Ovary (tissue), 9 donors: Measurements from ENCODE around the gene PADI2. TPM values are rescaled to one million over a fixed set of nuclear protein-coding genes. Genes with fewer than 3 reads are reported as not detected.

ENCODE experiments used
- DNase-seq, 5 donors: peaks; one replicate each; pipeline ENCODE4 v3.0.0-alpha.2; 2019 to 2020
- H3K27ac ChIP-seq, 2 donors: fragments of 200-600 bp; one replicate each; pipeline versions ENCODE4 v1.5.1 to v1.8.0; 2019 to 2022
- H3K27me3 ChIP-seq: fragments of 200-600 bp; one replicate; pipeline ENCODE4 v1.8.0; 2022
- H3K36me3 ChIP-seq: fragments of 200-600 bp; sonication (generic); one replicate; pipeline ENCODE4 v1.5.1; 2019
- H3K4me1 ChIP-seq: one replicate; pipeline ENCODE4 v1.8.1; 2013; ENCODE audit warnings: mild to moderate bottlenecking, moderate library complexity; ENCODE audit not compliant: insufficient read depth
- H3K4me3 ChIP-seq: fragments of 200-600 bp; sonication (generic); one replicate; pipeline ENCODE4 v1.5.1; 2017
- H3K9me3 ChIP-seq, 2 donors: fragments of 200-600 bp in 1 of 2; sonication (generic) in 1 of 2; one replicate each; pipeline versions ENCODE4 v1.5.1 to v1.8.1; 2013 to 2019; ENCODE audit warnings: mild to moderate bottlenecking in 1 of 2, moderate library complexity in 1 of 2
- CTCF ChIP-seq, 3 donors: fragments of 450-650 bp in 2 of 3; fragments of 200-600 bp in 1 of 3; IDR thresholded peaks; one replicate each; pipeline versions ENCODE4 v1.5.1 to v1.8.0; 2016 to 2022; ENCODE audit warnings: antibody characterized with exemption in 3 of 3, mild to moderate bottlenecking in 1 of 3
- EP300 ChIP-seq: sonication (generic); formaldehyde crosslinking; IDR thresholded peaks from one replicate; pipeline ENCODE4 v1.6.1; 2017; ENCODE audit warnings: antibody characterized with exemption
- POLR2A ChIP-seq: fragments of 450-650 bp; IDR thresholded peaks from one replicate; pipeline ENCODE4 v1.6.1; 2017; ENCODE audit warnings: antibody characterized with exemption, mild to moderate bottlenecking, moderate library complexity
- WGBS, 3 donors: extraction: QIAGEN DNeasy Blood & Tissue Kit in 1 of 3; methylation state at CpG; one replicate each; pipeline versions ENCODE4 v1.1.5 to v1.1.7; 2013 to 2017; 5-methylcytosine and 5-hydroxymethylcytosine counted together
- intact Hi-C, 4 donors: fragments of 100-400 bp; cut with DNase I; formaldehyde crosslinking; loops; one replicate each; pipeline versions ENCODE4 v1.11.0 to v1.15.1; 2022 to 2023
- polyA plus RNA-seq, 2 donors: library from polyadenylated mRNA; stranded (reverse); fragments of 200-250 nt in 1 of 2; fragments of 350-450 nt in 1 of 2; fragmentation: Illumina TruSeq in 1 of 2; extraction: RNeasy Lipid Tissue Mini Kit (QIAGEN cat#74804) in 1 of 2; gene quantifications; one replicate each; pipeline ENCODE4 v1.2.3, GENCODE V29; 2013 to 2014
- total RNA-seq, 7 donors: library from RNA; depleted of rRNA in 2 of 7; stranded (reverse); fragments of >200 nt in 2 of 7; fragmentation: NEBNext Ultra II Directional in 3 of 7; extraction: Animal tissue kit (Norgen Biotek cat#: 25700) in 3 of 7; gene quantifications; one replicate each; pipeline versions ENCODE4 v1.1.0 to v1.2.4, GENCODE V29; 2016 to 2023
- donor health status: DM: no; HTN: no; CAD: no; lungs with moderate emphysema.
- donor health status: DM: no; HTN: no; CAD: no.
- donor health status: Bipolar disorder and iron deficiency.
- donor health status: DM: yes; HTN: yes; CAD: no.
- donor health status: DM: no; HTN: no; CAD: no.
- donor health status: DM: yes; HTN: yes; CAD: no.

The PADI2 gene
- total and polyA plus RNA-seq, 9 donors, result 0.07 to 5.2 (median 0.55) TPM

GRCh38 chr1:17052038-17052437, 67.2 kb downstream of the PADI2 start:
- intact Hi-C loops, result no loop called here
- Histone ChIP-seq H3K27ac (no peak overlapping the region), H3K27me3 (no peaks in the 10 kb centered on the region), H3K4me3 (no peak overlapping the region), H3K9me3 (no peaks in the 10 kb centered on the region), H3K36me3 (no peaks in the 10 kb centered on the region), H3K4me1 (peaks cover 1% of the 10 kb centered on the region)
- no peak for DNase-seq
- TF ChIP-seq EP300 (no peak), CTCF (IDR thresholded peaks at IDR 0.05) (no peak), POLR2A (no peak)
- WGBS, 3 donors, result 48 to 85% (median 78%) methylated on average over 1 of the region's 1 CpG

- no peaks in the 10 kb centered on the region for H3K36me3 ChIP-seq
- TF ChIP-seq CTCF (IDR thresholded peaks at IDR 0.05) (no peak), POLR2A (no peak), EP300 (no peak)
- WGBS, 3 donors, result 81 to 87% (median 83%) methylated on average over 5 of the region's 5 CpGs
- H3K27me3 ChIP-seq, result no peaks in the 10 kb centered on the region
- intact Hi-C loops, result loop anchor here in 3 of 4 donors (5.0 to 10.0 kb wide), 3 partner anchors 53 to 96 kb away; no protein-coding TSS in a partner anchor
- no peak overlapping the region for H3K4me3 ChIP-seq
- no peaks in the 10 kb centered on the region for H3K9me3 ChIP-seq
- H3K27ac ChIP-seq, result no peak overlapping the region
- no peak for DNase-seq
- H3K4me1 ChIP-seq, result peaks cover 3% of the 10 kb centered on the region
Observed at GRCh38 chr1:17047924-17048323, 71.3 kb downstream of the PADI2 start.

- Histone ChIP-seq H3K4me1 (peaks cover 3% of the 10 kb centered on the region), H3K36me3 (no peaks in the 10 kb centered on the region), H3K4me3 (no peak overlapping the region), H3K9me3 (no peaks in the 10 kb centered on the region), H3K27ac (no peak overlapping the region), H3K27me3 (no peaks in the 10 kb centered on the region)
- intact Hi-C loops, result loop anchor here in 3 of 4 donors (5.0 to 10.0 kb wide), 3 partner anchors 51 to 94 kb away; no protein-coding TSS in a partner anchor
- no peak for DNase-seq
- no peak for TF ChIP-seq EP300
- no peak for TF ChIP-seq POLR2A
- no peak for TF ChIP-seq CTCF (IDR thresholded peaks at IDR 0.05)
- WGBS, 3 donors, result 43 to 52% (median 44%) methylated on average over 3 of the region's 3 CpGs
Observed at GRCh38 chr1:17046334-17046657, 73.0 kb downstream of the PADI2 start.

GRCh38 chr1:17045634-17046333, 73.5 kb downstream of the PADI2 start:
- intact Hi-C loops, result loop anchor here in 3 of 4 donors (2.0 to 10.0 kb wide), 4 partner anchors 51 to 93 kb away; no protein-coding TSS in a partner anchor
- Histone ChIP-seq H3K36me3 (no peaks in the 10 kb centered on the region), H3K27me3 (no peaks in the 10 kb centered on the region), H3K27ac (no peak overlapping the region), H3K9me3 (no peaks in the 10 kb centered on the region), H3K4me3 (peak overlapping the region; percentile 5), H3K4me1 (peaks cover 3% of the 10 kb centered on the region)
- no peak for TF ChIP-seq EP300
- TF ChIP-seq POLR2A, result no peak
- TF ChIP-seq CTCF (IDR thresholded peaks at IDR 0.05), result peak; percentile 37 to 88 (median 86)
- DNase-seq, result no peak
- WGBS, 3 donors, result 7 to 11% (median 9%) methylated on average over 9 of the region's 9 CpGs
